DOHH2 (cell line): ENCODE data around the gene ANKRD55.

ENCODE experiments used
- CTCF ChIP-seq: fragments of 200-600 bp; sonication (generic); IDR thresholded peaks from one replicate; pipeline ENCODE4 v1.5.1; 2014; ENCODE audit warnings: antibody characterized with exemption, mild to moderate bottlenecking, low read depth, low read length; ENCODE audit not compliant: poor library complexity, severe bottlenecking
- EZH2phosphoT487 ChIP-seq: fragments of 200-600 bp; sonication (generic); IDR thresholded peaks from 2 replicates; pipeline ENCODE4 v1.6.1; 2017; ENCODE audit warnings: borderline replicate concordance, mild to moderate bottlenecking, antibody characterized with exemption, low read length, moderate library complexity, mixed read lengths

- TF ChIP-seq CTCF (no peak), EZH2phosphoT487 (no peak)
Measured at GRCh38 chr5:56100439-56101176, 132.5 kb downstream of the ANKRD55 start.
